ENCODE data around the gene CCDC88B.

DNA sequence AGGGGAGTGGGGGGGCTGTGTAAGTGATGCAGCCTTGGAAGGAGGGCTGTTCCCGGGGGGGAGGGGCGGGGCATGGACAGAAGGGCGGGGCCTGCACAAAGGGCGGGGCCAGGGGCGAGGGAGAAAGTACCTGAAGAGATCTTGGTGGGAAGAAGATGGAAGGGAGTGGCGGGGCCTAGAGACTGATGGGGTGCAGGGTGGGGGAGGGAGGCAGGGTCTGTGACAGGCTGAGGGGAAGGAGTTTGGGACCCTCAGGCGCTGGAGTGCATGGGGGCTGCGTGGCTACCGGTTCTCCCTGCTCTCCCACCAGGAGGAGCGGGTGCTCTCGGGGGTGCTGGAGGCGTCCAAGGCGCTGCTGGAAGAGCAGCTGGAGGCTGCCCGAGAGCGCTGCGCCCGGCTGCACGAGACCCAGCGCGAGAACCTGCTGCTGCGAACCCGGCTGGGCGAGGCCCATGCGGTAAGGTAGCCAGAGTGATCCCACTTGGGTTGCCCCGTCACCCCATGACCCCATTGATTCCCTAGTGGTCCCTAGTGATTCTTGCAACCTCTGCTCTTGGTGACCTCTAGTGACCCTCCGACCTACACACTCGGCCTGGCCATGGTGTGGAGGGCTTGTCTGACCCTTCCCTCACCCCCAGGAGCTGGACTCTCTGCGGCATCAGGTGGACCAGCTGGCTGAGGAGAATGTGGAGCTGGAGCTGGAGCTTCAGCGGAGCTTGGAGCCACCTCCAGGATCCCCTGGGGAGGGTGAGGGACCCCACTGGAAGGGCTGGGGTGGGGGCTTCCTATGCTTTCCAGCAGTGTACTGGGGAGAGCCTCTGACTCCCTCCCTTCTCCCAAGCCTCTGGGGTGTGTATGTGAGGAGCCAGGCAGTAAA, 3.1 kb downstream of the CCDC88B start:
- TF ChIP-seq, protein P1, sequence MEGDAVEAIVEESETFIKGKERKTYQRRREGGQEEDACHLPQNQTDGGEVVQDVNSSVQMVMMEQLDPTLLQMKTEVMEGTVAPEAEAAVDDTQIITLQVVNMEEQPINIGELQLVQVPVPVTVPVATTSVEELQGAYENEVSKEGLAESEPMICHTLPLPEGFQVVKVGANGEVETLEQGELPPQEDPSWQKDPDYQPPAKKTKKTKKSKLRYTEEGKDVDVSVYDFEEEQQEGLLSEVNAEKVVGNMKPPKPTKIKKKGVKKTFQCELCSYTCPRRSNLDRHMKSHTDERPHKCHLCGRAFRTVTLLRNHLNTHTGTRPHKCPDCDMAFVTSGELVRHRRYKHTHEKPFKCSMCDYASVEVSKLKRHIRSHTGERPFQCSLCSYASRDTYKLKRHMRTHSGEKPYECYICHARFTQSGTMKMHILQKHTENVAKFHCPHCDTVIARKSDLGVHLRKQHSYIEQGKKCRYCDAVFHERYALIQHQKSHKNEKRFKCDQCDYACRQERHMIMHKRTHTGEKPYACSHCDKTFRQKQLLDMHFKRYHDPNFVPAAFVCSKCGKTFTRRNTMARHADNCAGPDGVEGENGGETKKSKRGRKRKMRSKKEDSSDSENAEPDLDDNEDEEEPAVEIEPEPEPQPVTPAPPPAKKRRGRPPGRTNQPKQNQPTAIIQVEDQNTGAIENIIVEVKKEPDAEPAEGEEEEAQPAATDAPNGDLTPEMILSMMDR (IDR thresholded peaks at IDR 0.05; ENCODE audit: low read depth, low read length, missing input control) = no peak
- TF ChIP-seq, protein P2, sequence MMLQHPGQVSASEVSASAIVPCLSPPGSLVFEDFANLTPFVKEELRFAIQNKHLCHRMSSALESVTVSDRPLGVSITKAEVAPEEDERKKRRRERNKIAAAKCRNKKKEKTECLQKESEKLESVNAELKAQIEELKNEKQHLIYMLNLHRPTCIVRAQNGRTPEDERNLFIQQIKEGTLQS (IDR thresholded peaks at IDR 0.05) = no peak
- TF ChIP-seq RAD21 (IDR thresholded peaks at IDR 0.05) (no peak), EGR1 (IDR thresholded peaks at IDR 0.05; ENCODE audit: low read depth in 2 of 2) (no peak)

Measured in liver (tissue), 3 donors.